HEK293 (cell line): ENCODE results near the gene SHOX.

Experiments used
- KLF1 ChIP-seq: fragments of 450-650 bp; formaldehyde crosslinking; IDR thresholded peaks from 2 replicates; pipeline ENCODE4 v1.5.1; 2016; ENCODE audit warnings: missing biosample characterization, missing genetic modification characterization
- PATZ1 ChIP-seq: fragments of 450-650 bp; formaldehyde crosslinking; IDR thresholded peaks from 2 replicates; pipeline ENCODE4 v1.5.1; 2016; ENCODE audit warnings: missing biosample characterization, missing genetic modification characterization
- ZBTB44 ChIP-seq: fragments of 450-650 bp; IDR thresholded peaks from 2 replicates; pipeline ENCODE4 v1.5.1; 2018; ENCODE audit warnings: missing biosample characterization, mild to moderate bottlenecking, missing genetic modification characterization
- ZNF274 ChIP-seq, 2 experiments: fragments of 200-500 bp in 1 of 2; fragments of 450-650 bp in 1 of 2; sonication (Bioruptor generic) in 1 of 2; formaldehyde crosslinking in 1 of 2; IDR thresholded peaks; 2 replicates each; pipeline versions ENCODE4 v1.5.1 to v1.6.1; 2014 to 2016; ENCODE audit warnings: borderline replicate concordance in 1 of 2, inconsistent platforms in 1 of 2, low read length in 1 of 2, missing biosample characterization in 1 of 2, missing genetic modification characterization in 1 of 2
- ZNF548 ChIP-seq: fragments of 450-650 bp; formaldehyde crosslinking; IDR thresholded peaks from 2 replicates; pipeline ENCODE4 v1.5.1; 2016; ENCODE audit warnings: missing biosample characterization, missing genetic modification characterization
- ZNF596 ChIP-seq: fragments of 450-650 bp; IDR thresholded peaks from 2 replicates; pipeline ENCODE4 v1.5.0; 2018; ENCODE audit warnings: missing biosample characterization, mild to moderate bottlenecking, missing genetic modification characterization, moderate library complexity
- ZNF837 ChIP-seq: fragments of 450-650 bp; formaldehyde crosslinking; IDR thresholded peaks from 2 replicates; pipeline ENCODE4 v1.5.1; 2016; ENCODE audit warnings: missing biosample characterization, missing genetic modification characterization
- TF ChIP-seq, protein P1 (sequence below): fragments of 450-650 bp; formaldehyde crosslinking; IDR thresholded peaks from 2 replicates; pipeline ENCODE4 v1.5.1; 2016; ENCODE audit warnings: missing biosample characterization, missing genetic modification characterization, low read depth
- TF ChIP-seq, protein P2 (sequence below): fragments of 450-650 bp; formaldehyde crosslinking; IDR thresholded peaks from 2 replicates; pipeline ENCODE4 v1.5.1; 2016; ENCODE audit warnings: missing biosample characterization, missing genetic modification characterization
- TF ChIP-seq, protein P3 (sequence below): fragments of 450-650 bp; formaldehyde crosslinking; IDR thresholded peaks from 2 replicates; pipeline ENCODE4 v1.5.1; 2016; ENCODE audit warnings: missing biosample characterization, missing genetic modification characterization

DNA sequence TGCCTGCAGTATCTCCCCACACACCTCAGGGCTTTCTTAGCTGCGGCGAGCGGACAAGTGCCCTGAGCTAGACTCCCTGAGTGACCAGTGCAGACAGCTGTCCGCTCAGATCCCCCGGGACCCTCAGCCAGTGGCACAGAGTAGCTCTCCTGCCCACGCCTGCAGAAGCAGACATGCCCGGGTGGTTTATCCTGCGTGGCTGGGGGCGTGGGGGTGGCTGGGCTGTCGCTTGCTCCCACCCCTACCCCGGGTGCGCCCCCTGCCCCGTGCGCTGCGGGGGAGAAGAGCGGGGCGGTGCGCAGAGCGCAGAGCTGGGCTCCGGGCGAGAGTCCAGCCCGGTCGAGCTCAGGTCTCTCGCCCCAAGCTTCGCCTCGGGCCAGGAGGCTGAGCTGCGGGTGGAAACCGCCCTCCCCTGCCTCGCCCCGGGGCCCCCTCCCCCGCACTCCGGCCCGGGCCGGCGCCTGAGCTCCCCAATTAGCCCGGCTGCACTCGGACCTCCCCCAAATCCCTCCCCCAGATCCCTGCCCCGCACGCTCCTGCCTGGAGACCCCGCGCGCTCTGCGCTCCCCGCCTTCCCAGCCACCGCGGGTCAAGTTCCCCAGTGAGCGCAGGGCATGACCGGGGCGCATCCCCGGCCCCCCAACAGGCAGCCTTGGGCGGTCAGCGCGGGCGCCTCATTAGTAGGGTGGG is 11.7 kb upstream of the SHOX start:
- TF ChIP-seq PATZ1 (no peak), ZNF837 (no peak), KLF1 (tag by site-specific recombination) (no peak), ZNF596 (no peak), ZNF548 (tag by site-specific recombination) (no peak), ZBTB44 (tag by site-specific recombination) (no peak), ZNF274 (IDR thresholded peaks at IDR 0.05; ENCODE audit: low read length) (no peak), ZNF274 (tag by site-specific recombination; IDR thresholded peaks at IDR 0.05; ENCODE audit: borderline replicate concordance) (no peak)
- TF ChIP-seq, protein P1, sequence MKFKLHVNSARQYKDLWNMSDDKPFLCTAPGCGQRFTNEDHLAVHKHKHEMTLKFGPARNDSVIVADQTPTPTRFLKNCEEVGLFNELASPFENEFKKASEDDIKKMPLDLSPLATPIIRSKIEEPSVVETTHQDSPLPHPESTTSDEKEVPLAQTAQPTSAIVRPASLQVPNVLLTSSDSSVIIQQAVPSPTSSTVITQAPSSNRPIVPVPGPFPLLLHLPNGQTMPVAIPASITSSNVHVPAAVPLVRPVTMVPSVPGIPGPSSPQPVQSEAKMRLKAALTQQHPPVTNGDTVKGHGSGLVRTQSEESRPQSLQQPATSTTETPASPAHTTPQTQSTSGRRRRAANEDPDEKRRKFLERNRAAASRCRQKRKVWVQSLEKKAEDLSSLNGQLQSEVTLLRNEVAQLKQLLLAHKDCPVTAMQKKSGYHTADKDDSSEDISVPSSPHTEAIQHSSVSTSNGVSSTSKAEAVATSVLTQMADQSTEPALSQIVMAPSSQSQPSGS (tag by site-specific recombination): no peak
- TF ChIP-seq, protein P2, sequence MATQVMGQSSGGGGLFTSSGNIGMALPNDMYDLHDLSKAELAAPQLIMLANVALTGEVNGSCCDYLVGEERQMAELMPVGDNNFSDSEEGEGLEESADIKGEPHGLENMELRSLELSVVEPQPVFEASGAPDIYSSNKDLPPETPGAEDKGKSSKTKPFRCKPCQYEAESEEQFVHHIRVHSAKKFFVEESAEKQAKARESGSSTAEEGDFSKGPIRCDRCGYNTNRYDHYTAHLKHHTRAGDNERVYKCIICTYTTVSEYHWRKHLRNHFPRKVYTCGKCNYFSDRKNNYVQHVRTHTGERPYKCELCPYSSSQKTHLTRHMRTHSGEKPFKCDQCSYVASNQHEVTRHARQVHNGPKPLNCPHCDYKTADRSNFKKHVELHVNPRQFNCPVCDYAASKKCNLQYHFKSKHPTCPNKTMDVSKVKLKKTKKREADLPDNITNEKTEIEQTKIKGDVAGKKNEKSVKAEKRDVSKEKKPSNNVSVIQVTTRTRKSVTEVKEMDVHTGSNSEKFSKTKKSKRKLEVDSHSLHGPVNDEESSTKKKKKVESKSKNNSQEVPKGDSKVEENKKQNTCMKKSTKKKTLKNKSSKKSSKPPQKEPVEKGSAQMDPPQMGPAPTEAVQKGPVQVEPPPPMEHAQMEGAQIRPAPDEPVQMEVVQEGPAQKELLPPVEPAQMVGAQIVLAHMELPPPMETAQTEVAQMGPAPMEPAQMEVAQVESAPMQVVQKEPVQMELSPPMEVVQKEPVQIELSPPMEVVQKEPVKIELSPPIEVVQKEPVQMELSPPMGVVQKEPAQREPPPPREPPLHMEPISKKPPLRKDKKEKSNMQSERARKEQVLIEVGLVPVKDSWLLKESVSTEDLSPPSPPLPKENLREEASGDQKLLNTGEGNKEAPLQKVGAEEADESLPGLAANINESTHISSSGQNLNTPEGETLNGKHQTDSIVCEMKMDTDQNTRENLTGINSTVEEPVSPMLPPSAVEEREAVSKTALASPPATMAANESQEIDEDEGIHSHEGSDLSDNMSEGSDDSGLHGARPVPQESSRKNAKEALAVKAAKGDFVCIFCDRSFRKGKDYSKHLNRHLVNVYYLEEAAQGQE (tag by site-specific recombination): no peak
- TF ChIP-seq, protein P3, sequence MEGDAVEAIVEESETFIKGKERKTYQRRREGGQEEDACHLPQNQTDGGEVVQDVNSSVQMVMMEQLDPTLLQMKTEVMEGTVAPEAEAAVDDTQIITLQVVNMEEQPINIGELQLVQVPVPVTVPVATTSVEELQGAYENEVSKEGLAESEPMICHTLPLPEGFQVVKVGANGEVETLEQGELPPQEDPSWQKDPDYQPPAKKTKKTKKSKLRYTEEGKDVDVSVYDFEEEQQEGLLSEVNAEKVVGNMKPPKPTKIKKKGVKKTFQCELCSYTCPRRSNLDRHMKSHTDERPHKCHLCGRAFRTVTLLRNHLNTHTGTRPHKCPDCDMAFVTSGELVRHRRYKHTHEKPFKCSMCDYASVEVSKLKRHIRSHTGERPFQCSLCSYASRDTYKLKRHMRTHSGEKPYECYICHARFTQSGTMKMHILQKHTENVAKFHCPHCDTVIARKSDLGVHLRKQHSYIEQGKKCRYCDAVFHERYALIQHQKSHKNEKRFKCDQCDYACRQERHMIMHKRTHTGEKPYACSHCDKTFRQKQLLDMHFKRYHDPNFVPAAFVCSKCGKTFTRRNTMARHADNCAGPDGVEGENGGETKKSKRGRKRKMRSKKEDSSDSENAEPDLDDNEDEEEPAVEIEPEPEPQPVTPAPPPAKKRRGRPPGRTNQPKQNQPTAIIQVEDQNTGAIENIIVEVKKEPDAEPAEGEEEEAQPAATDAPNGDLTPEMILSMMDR (tag by site-specific recombination): no peak
